ENCODE data around the gene REG1B.
"Not testable (repeated sequence)": the region's sequence is repeated elsewhere in the genome, so short reads cannot be mapped to it uniquely, and the experiment has no call there.

REG1B gene

DNA sequence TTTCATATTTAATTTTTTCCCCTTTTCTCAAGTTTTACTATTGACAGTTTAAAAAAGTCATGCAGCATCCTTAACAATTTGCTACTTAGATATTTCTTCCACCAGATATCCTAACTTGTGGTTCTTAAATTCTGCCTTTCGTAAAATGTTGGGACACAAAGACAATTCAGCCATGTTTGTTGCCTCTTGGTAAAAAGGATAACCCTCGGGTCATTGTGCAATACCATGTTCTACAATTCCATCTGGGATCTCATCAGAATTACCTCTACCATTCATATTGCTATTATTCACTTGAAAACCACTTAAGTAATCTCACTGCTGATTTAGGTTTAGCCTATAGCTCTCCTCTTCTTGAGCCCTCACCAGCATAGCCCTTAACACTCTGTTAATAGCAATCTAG, 13.2 kb upstream of the REG1B start:
- no peak for TF ChIP-seq ZNF274 (IDR thresholded peaks at IDR 0.05; ENCODE audit: low read depth, low read length)
- no peak overlapping the region for H3K4me3 ChIP-seq (ENCODE audit: low read length)

DNA sequence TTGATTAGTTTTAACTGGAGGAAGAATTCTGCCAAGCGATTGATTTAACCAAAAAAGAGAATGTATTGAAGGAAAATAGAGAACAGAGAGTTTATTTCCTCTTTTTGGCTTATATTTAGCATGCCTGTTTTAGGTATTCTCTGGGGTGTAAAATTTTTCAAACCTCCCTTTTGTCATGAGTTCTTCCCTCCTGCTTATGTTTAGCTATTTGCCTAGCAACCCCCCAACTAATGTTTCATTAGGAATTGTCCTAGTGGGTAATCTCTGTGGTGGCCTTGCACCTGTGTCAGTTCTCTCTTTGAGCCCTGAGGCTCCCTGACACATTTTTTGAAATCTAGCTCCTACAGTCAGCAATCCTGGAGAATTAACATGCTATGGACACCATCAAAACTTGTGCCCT, 12.5 kb upstream of the REG1B start:
- no peak for TF ChIP-seq ZNF274 (IDR thresholded peaks at IDR 0.05; ENCODE audit: low read depth, low read length)
- H3K4me3 ChIP-seq (ENCODE audit: low read length): no peak overlapping the region

DNA sequence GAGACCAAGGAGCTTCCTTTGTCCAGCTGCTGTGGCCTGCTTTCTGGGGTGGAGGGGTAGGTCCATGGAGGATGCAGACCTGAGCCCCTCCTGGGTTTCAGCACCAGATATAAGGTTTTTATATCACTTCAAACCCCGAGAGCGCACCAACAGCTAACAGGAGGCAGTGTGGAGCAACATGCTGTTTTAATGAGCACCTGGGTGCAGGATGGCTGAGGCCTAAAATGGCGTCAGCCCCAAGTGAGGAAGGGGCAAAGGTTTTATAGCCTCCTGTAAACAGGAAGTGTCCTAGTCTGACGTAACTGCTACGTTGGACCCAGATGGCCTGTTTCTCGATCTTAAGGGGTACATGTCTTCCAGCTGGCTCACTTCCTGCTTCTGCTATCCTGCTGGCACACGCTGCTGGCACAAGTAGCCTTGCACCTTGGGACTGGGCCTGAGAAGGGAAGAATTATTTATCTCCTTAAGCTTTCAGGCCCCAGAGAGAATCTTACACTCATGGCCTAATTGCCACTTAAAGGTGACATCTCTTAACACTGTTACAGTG, 11.4 kb upstream of the REG1B start:
- TF ChIP-seq ZNF274 (IDR thresholded peaks at IDR 0.05; ENCODE audit: low read depth, low read length): no peak
- no peak overlapping the region for H3K4me3 ChIP-seq (ENCODE audit: low read length)

GRCh38 chr2:79097843-79098242, 10.1 kb upstream of the REG1B start:
- no peak overlapping the region for H3K4me3 ChIP-seq (ENCODE audit: low read length)
- no peak for TF ChIP-seq ZNF274 (IDR thresholded peaks at IDR 0.05; ENCODE audit: low read depth, low read length)

DNA sequence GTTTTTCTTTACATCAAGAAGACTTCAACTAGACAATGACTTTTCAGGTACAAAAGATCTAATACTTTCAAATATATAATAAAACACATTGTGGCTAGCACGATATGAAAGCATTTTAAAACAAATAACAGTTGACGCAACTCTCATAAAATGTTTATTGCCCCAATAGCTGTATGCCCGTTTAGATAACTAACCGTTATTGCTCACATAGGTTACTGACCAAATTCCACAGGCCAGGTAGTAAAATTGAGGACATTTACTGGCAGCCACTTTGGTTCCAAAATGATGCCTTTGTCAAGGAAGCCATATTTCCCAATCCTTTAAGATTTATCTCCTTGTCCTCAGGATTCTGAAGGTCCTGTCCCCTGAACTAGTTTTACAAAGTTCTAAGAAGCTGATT, 2.9 kb upstream of the REG1B start:
- TF ChIP-seq ZNF274 (IDR thresholded peaks at IDR 0.05; ENCODE audit: low read depth, low read length): no peak
- no peak overlapping the region for H3K4me3 ChIP-seq (ENCODE audit: low read length)

GRCh38 chr2:79086255-79086654, 1.5 kb downstream of the REG1B start:
- no peak for TF ChIP-seq ZNF274 (IDR thresholded peaks at IDR 0.05; ENCODE audit: low read depth, low read length)
- H3K4me3 ChIP-seq (ENCODE audit: low read length): no peak overlapping the region

- TF ChIP-seq ZNF274 (IDR thresholded peaks at IDR 0.05; ENCODE audit: low read depth, low read length): no peak
- H3K4me3 ChIP-seq (ENCODE audit: low read length): no peak overlapping the region
Measured at GRCh38 chr2:79085382-79085781, 2.4 kb downstream of the REG1B start.

DNA sequence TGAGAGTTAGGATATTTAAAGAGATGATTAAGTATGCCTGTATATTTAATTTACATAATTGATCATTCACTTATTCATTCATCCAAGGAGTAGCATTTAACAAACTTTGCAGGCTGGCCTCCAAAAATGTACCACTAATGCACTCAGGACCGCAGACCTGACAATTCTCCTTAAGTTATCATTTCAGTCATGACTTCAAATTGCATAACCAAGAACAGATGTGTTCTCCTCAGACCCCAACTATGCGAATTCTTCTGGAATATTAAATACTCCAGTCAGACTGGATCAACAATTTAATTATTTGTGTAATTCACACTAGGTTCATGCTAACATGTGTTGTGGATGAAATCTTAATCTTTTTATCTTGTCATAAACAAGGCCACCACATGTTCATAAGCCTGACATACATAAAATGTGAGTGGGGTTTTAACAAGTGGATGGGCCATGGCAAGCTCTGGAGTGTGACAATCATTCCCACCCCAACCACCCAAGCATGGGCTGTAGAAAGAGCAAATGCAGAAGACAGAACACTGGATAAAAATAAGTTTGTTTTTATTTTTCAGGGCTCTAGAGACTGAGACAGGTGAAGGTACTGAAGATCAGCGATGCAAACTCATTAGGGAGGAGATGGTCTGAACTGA, 3.2 kb downstream of the REG1B start:
- no peak for TF ChIP-seq ZNF274 (IDR thresholded peaks at IDR 0.05; ENCODE audit: low read depth, low read length)
- no peak overlapping the region for H3K4me3 ChIP-seq (ENCODE audit: low read length)

DNA sequence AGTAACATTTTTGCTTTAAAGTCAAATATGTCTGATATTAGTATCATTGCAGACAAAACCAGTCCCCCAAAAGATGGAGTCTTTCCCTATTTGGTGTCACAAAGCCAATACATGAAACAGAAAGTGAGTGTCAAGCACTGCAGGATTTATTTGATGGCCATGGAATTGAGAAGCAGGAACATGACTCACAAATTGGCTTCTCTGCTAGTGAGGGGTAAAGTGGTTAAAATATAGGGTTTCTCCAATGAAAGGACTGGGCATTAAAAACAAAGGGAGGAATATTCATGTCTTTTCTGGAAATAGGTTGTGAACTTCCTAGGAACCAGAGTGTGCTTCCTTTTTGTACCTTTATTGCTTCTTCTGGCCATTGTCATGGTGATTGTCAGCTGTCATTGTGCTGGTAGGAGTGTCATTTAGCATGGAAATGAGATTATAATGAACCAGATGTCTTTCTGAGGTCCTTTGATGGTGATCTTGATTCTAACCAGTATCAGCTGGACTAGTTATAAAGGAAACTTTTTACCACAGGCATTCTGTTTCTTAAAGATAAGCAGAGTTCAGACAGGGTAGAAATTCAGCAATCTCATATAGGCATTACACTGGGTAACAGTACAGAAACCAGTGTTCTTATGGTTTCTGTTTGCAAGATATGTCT, 4.1 kb downstream of the REG1B start:
- TF ChIP-seq ZNF274 (IDR thresholded peaks at IDR 0.05; ENCODE audit: low read depth, low read length): no peak
- H3K4me3 ChIP-seq (ENCODE audit: low read length): no peak overlapping the region

DNA sequence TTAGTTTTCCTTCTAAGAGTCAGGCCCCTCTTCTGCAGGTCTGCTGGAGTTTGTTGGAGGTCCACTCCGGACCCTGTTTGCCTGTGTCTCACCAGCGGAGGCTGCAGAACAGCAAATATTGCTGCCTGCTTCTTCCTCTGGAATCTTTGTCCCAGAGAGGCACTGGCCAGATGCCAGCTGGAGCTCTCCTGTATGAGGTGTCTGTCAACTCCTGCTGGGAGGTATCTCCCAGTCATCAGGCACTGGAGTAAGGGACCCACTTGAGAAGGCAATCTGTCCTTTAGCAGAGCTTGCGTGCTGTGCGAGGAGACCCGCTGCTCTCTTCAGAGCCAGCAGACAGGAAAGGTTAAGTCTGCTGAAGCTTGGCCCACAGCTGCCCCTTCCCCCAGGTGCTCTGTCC, 4.8 kb downstream of the REG1B start:
- H3K4me3 ChIP-seq (ENCODE audit: low read length): no peak overlapping the region
- TF ChIP-seq ZNF274 (IDR thresholded peaks at IDR 0.05; ENCODE audit: low read depth, low read length): no peak

- no peak overlapping the region for H3K4me3 ChIP-seq (ENCODE audit: low read length)
- no peak for TF ChIP-seq ZNF274 (IDR thresholded peaks at IDR 0.05; ENCODE audit: low read depth, low read length)
Measured at GRCh38 chr2:79071078-79071477, 16.7 kb downstream of the REG1B start.

DNA sequence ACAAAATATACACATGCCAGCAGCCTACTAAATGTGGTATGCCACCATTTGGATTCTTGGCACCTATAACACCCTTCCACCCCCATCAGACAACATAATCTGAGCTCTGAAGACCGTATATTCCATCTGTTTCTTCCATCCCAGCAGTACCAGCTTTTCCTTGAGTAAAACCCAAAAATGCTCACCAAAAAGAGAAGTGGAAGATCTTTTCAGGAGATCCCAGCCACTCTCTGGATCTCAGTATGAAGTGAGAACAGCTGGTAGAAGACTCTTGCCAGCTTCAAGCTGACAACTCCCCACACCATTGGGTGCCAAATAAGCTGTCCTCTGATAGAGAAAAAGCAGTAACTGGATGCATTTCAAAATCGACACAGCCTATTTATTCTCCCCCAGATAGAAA, 22.6 kb downstream of the REG1B start:
- no peak for TF ChIP-seq ZNF274 (IDR thresholded peaks at IDR 0.05; ENCODE audit: low read depth, low read length)

GRCh38 chr2:79054769-79055168, 33.0 kb downstream of the REG1B start:
- not testable (repeated sequence) for H3K4me3 ChIP-seq (ENCODE audit: low read length)

More for the DNA sequence above, 22.6 kb downstream of the REG1B start:
- H3K4me3 ChIP-seq (ENCODE audit: low read length): no peak overlapping the region

GRCh38 chr2:79053486-79053885, 34.3 kb downstream of the REG1B start:
- H3K4me3 ChIP-seq (ENCODE audit: low read length): not testable (repeated sequence)

DNA sequence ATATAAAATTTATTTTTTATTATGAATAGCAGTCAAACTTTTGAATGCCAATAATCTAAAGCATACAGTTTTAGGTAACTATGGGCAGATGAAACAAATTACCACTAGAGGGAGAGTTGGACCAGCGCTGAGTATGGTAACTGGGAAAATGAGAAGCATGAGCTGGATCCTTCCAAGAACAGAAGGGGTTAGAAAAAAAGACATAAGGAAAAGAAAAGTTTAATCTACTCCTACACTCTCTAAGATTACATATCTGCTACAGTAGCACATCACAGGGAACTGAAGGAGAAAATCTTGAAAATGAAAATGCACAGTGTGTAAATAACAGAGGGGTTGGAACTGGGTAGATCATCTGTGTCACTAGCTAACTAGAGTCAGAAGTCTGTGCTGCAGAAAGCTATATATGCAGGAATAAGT, 46.8 kb downstream of the REG1B start:
- TF ChIP-seq ZNF274 (IDR thresholded peaks at IDR 0.05; ENCODE audit: low read depth, low read length): no peak

GRCh38 chr2:79039944-79040343, 47.8 kb downstream of the REG1B start:
- no peak for TF ChIP-seq ZNF274 (IDR thresholded peaks at IDR 0.05; ENCODE audit: low read depth, low read length)
- H3K4me3 ChIP-seq (ENCODE audit: low read length): no peak overlapping the region

More for the DNA sequence above, 46.8 kb downstream of the REG1B start:
- H3K4me3 ChIP-seq (ENCODE audit: low read length): no peak overlapping the region

All from GM08714 (cell line).